Left kidney (tissue), 2 donors: Measurements from ENCODE around the gene PRSS56. TPM values are rescaled to one million over a fixed set of nuclear protein-coding genes. Genes with fewer than 3 reads are reported as not detected.

Experiments
- DNase-seq: peaks from one replicate; pipeline ENCODE4 v3.0.0-alpha.2; 2013
- polyA plus RNA-seq: library from polyadenylated mRNA; unstranded; fragments of 120-200 nt; gene quantifications from one replicate; pipeline ENCODE4 v1.2.1, GENCODE V29; 2013; ENCODE audit not compliant: insufficient read length

The PRSS56 gene
- polyA plus RNA-seq, 1 donor, result not detected

DNA sequence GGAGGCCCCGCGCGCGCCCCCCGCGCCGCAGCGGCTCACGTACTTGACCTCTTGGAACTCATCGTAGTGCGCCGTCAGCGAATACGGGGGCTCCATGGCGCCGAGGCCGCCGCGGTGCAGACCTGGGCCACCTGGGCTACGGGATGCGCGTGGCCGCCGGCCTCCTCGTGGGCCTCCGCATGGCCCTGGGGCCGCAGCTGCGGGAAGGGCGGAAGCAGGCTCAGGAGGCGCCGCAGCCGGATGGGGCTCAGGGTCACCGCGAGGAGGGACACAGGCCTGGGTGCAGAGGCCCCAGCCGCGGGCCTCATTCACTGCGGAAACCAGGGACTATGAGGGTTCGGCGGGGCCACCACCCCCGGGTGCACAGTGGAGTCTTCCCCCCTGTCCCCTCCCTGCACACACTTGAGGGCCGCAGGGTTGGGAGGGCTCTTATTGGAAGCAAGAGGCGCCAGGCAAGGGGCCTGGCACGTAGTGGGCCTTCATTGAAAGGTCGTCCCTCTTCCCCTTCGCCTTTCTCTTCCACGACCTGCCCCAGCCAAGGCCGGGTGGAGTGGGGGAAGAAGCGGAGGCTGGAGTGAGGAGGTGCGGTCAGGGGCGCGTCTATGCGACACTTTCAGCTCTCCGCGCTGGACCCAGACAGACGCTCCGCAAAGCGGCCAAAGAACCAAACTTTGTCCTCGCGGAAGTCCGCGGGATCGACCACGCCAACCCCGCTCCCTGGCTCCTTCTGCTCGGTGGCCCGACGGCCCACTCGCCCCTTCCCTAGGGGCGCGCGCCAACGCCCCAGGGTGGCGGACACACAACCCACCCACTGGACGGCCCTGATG lies 33.4 kb upstream of the PRSS56 start:
- DNase-seq, result no peak

- no peak for DNase-seq
Measured at GRCh38 chr2:232487385-232488096, 32.6 kb upstream of the PRSS56 start, which contains the start of gene ECEL1. Gene ECEL1, minus strand, starts transcription at chr2:232487834. Its CDS starts 1,181 bp downstream, at chr2:232486653.

DNA sequence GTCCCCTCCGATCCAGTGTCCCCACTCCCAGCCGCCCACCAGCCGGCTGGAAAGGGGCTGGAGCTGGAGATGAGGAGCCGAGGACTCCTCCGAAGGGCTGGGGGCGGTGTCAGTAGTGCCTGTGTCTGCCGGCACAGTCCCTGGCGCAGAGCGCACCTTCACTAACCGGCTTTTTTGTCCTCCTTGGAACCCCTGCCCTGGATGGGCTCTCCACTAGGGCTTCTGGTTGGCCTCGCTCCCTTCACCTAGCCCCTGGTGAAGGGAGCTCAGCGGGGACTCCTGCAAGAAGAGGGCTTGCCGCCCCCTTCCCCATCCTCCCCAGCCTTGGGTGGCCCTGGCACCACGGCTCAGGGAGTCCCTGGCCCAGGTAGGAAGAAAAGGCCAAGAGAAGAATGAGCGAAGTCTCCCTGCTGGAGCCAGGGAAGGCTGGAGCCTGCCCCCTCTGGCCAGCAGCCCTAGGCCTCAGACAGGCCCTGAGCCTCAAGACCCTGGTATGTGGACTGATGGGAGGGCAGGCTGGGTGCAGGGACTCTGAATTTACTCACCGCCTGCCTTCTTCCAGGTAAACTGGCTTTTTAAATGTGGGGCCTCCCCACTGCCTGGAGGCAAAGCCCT lies 32.0 kb upstream of the PRSS56 start:
- no peak for DNase-seq

DNA sequence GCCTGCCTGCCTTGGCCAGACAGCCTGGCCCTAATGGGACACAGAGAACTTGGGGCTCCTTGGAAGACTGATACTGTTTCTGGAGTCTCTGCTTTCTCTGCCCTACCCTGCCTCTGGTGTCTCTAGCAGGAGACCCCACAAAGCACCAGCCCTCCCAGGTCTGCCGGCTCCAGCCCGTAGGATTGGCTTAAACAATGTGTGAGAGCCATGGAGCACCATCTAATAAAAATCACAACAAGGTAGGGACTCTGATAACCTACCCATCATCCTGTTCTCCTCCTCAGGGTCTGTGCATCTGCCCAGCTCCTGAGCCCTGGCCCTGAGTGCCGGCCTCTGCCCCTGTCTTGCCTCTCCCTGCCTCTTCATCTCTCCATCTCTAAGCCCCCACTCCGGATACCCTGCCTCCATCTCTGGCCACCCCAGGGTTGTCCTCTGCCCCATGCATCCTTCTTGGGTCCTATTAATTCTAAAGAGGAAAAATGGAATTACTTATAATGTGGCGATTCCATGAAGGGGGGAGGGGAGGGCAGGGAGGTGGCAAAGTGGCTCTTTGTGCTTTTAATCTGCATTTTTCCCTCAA lies 31.4 kb upstream of the PRSS56 start:
- DNase-seq, result no peak

- DNase-seq, result no peak
Measured at GRCh38 chr2:232489516-232490220, 30.5 kb upstream of the PRSS56 start.

DNA sequence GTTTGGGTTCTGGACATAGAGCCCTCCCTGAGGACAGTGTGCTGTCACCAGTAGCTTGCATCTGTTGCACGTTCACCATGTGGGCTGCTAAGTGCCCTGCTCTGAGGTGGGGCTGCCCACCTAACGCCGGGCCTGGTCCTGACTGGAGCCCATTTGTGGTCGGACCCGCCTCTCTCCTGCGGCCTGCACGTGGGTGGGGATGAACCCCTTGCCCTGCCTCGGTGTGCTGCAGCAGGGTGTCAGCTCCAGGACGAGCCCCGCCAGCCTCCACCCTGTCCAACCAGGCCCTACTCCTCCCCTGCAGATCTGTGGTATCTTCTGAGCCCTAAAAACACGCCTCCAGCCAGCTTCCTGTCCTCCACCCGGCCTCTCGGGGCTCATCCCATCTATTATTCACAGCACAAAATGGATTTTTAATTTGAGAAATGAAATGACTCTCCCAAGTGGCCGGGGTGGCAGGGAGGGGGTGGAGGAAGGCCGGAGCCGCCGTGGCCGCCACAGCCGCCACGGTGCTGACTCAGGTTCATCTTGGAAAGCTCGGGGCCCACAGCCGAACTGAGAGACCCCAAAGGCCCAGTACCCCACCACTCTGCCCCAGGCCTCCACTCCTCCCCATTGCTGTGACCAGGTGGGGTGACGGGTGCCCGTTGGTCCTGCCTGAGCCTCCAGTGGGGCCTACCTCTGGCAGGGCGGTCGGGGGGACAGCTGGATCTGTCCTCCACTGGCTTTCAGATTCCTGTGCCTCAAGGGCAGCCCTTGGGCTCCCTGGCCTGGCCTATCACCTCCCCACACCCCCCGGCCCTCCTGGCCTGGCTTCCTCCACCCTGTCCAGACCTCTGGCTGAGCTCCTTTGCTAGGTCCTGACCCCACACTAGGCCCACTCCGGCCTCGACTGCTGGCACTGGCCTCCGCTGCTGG lies 29.7 kb upstream of the PRSS56 start:
- no peak for DNase-seq

GRCh38 chr2:232491139-232491780 lies 28.9 kb upstream of the PRSS56 start:
- DNase-seq, result no peak

- no peak for DNase-seq
Measured at GRCh38 chr2:232492236-232492848, 27.8 kb upstream of the PRSS56 start.

DNA sequence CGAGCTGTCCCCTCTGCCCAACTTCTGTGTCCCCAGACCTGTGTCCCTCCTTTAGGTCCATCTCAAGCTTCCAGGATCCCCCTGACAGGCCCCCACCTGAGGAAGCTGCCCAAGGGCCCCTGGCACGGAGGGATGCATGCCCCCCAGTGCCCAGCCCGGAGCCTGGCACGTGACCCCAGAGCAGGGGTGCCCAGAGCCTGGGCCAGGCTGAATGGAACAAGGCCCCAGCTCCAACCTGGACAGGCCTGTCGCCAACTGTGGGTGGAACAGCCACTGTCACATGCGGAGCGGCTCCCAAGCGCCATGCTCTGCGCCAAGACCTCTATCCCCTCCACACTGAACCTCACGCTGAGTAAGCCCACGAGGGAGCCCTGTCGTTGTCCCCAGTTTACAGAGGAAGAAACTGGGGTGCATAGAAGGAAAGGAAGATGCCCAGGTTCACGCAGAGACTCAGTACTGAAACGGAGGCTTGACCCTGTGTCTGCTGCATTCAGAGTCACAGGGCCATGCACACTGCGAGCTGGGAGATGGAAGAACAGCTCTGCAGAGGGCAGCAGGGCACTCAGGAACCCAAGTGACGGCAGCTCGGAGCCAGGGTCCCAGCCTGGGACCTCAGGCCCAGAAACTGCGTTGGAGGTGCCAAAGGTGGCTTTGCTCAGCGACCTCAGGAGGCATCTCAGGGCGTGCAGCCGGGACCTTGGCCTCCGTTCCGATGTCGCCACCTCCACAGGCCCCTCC lies 27.1 kb upstream of the PRSS56 start:
- DNase-seq, result no peak

DNA sequence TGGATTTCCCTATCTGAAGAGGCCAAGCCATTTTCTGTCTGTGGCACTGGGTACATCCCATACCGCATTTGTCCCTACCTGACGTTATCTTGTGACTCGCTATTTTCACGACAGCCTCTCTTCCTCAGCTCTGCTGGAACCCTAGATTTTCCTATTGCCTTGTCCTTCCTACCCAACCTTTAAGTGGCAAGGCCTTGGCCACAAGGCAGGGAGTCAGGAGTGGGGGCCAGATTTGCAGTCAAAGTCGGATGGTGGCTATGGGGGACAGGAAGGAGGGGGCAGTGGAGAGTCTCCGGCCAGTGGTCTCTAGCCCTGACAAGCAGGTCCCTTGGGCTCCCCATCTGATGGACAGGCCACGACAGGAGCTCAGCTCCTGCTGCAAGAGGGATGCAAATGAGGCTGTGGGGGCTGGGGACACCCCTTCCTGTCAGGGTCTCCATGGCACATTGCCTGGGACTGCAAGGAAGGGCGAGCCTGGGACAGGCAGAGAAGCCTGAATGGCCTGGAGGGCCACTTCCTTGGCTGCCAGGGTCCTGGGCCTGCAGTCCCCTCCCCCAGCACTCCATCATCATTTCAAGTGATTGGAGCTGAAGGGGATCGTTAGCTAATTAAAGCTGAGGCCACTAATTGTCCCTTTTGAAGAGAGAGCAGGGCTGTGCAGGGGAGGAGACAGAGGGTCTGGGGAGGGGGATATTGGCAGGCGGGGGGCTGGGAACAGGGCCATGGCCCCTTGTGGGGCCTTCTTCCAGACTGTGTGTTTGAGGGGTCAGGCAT lies 26.3 kb upstream of the PRSS56 start:
- no peak for DNase-seq

DNA sequence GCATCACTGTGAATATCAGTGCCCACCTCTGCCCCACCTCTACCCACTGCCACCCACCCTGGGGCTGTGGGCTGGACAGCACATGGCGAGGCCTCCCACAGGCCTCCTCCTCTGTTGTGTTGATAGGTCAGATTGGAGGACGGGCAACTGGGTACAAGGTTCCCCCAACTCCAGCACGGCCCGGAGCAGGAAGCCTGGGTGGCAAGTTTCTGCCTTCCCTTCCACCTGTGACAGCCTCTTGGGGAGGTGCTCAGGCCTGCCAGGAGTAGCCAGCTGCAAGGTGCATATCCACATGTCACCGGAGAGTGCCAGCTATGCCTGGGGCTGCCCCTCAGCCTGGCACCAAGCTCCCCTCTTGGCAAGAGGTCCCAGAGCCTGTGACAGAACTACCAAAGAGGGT lies 25.6 kb upstream of the PRSS56 start:
- no peak for DNase-seq

DNA sequence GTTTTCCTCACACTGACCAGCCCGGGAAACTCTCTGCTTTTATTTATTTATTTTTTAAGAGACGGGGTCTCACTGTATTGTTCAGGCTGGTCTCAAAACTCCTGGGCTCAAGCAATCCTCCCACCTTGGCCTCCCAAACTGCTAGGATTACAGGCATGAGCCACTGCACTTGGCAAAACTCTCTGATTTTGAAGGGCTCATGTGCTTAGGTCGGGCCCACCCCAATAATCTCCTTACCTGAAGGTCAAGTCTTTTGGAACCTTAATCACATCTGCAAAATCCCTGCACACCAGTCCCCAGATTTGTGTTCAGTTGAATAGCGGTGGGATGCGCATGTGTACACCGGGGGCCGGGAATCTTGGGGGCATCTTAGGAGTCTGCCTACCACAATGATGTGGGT lies 24.9 kb upstream of the PRSS56 start:
- no peak for DNase-seq

DNA sequence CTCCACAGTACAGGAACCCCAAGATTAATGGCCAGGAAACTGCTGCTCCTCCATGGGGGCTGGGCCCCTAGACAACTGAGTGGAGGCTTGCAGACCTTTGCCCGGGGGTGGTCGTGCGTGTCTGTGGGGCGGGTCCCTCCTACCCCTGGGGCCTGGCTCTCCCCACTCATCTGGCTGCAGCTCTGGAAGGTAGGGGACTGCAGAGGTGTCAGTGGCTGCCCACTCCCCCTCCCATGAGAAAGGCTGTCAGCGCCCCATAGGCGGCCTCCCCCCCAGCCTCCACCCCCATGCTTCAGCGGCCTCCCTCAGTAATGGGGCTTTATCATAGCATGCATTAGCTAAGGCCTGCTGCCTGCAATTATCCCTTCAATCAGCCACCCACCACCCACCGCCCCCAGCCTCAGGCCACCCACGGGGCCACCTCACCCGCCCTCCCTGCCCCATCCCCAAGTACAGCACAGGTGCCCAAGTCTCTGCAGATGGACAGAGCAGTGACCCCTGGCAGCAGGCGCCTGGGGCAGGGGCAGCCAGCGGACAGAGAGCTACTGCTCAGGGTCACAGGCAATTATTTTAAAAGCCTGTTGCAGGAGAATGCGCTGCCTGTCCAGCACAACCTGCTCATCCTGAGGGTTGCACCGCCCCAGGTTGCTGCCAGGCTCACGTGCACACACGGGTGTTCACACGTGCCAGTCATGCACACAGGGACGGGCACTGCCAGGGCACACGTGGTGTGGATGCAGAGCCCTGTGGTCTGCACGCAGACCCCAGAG lies 23.5 kb upstream of the PRSS56 start:
- DNase-seq, result no peak

DNA sequence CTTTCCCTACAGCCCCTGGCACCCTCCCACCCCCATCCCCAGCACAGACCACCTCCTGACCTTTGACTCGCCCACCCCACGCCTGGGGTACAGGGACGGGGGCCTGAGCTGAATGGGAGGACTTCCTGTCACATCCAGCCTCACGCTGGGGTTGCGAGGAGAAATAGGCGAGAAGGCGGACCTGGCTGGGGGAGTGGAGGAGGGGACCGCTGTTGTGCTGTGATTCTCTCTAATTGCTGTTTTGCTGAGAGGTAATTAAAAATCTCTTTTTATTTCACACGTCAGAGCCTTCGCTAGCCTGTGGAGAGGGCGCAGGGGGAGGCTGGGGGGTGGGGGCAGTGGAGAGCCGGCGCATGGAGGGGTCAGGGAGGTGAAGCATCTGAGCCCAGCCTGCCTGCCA lies 22.8 kb upstream of the PRSS56 start:
- DNase-seq, result no peak

- DNase-seq, result no peak
Measured at GRCh38 chr2:232498452-232498851, 21.7 kb upstream of the PRSS56 start.

- DNase-seq, result no peak
Measured at GRCh38 chr2:232501331-232501771, 18.8 kb upstream of the PRSS56 start.

DNA sequence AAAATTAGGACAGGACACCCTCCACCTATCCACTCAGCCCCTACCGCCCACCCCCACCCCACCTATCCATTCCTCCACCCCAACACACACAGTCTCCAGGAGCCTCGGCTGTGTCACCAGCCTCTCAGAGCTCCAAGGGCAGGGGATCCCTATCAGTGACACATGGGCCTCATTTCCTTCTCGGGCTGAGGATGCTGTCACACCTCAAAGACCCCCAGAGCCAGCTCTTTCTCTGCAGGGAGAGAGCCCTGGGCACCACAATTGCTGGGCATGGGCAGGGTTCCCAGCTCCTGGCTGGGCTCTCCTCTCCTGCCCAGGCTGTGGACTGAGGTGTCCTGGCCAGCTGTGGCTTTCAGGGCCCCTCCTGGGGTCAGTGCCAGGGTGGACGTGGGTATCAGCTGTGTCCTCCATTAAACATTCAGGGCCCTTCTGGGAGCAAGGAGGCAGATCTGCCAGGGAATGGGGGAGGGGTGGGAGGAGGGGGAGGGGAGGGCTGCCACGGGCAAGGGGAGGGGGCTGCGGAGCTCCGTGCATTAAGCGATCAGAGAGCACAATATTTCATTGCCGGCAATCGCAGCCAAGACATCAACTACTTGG lies 18.3 kb upstream of the PRSS56 start:
- no peak for DNase-seq
